HUES64 (cell line): ENCODE data around the gene TAF4B.
"Not testable (repeated sequence)": the region's sequence is repeated elsewhere in the genome, so short reads cannot be mapped to it uniquely, and the experiment has no call there.

Source experiments
- H3K27ac ChIP-seq: 2 replicates; pipeline ENCODE4 v1.7.0; 2013; ENCODE audit warnings: low read depth, low read length, inconsistent platforms
- H3K27me3 ChIP-seq: 2 replicates; pipeline ENCODE4 v1.6.1; 2013; ENCODE audit warnings: mild to moderate bottlenecking, low read length; ENCODE audit not compliant: insufficient read depth
- H3K36me3 ChIP-seq: 2 replicates; pipeline ENCODE4 v1.6.1; 2013; ENCODE audit warnings: mild to moderate bottlenecking, low read length; ENCODE audit not compliant: insufficient read depth
- H3K4me1 ChIP-seq: 2 replicates; pipeline ENCODE4 v1.6.1; 2013; ENCODE audit warnings: mild to moderate bottlenecking, low read length, moderate library complexity; ENCODE audit not compliant: insufficient read depth
- H3K4me3 ChIP-seq: 2 replicates; pipeline ENCODE4 v1.5.1; 2013; ENCODE audit warnings: mild to moderate bottlenecking, low read length, moderate library complexity
- H3K9ac ChIP-seq: 2 replicates; pipeline ENCODE4 v1.6.1; 2013; ENCODE audit warnings: mild to moderate bottlenecking, low read depth, low read length
- H3K9me3 ChIP-seq: 2 replicates; pipeline ENCODE4 v1.6.1; 2013; ENCODE audit warnings: low read depth, low read length; ENCODE audit not compliant: insufficient read depth
- WGBS: fragments of 150-250, 120-280 bp; methylation state at CpG from one replicate; pipeline ENCODE4 v1.1.7; 2013; ENCODE audit warnings: missing lambda C conversion rate; 5-methylcytosine and 5-hydroxymethylcytosine counted together

Gene TAF4B

GRCh38 chr18:26432651-26433424 is 206.6 kb downstream of the TAF4B start:
- Histone ChIP-seq H3K36me3 (no peaks in the 10 kb centered on the region), H3K4me1 (peaks cover 16% of the 10 kb centered on the region; the same call in 1 of the 2 replicates), H3K27ac (no peak overlapping the region), H3K9me3 (no peaks in the 10 kb centered on the region), H3K27me3 (no peaks in the 10 kb centered on the region), H3K9ac (no peak overlapping the region), H3K4me3 (no peak overlapping the region)
- WGBS: 92% methylated on average over 5 of the region's 5 CpGs

- 45% methylated on average over 1 of the region's 2 CpGs for WGBS
- no peaks in the 10 kb centered on the region for H3K9me3 ChIP-seq
- H3K4me1 ChIP-seq: peaks cover 10% of the 10 kb centered on the region; the same call in 1 of the 2 replicates
- H3K4me3 ChIP-seq: no peak overlapping the region
- H3K27ac ChIP-seq: no peak overlapping the region
- no peaks in the 10 kb centered on the region for H3K27me3 ChIP-seq
- no peaks in the 10 kb centered on the region for H3K36me3 ChIP-seq
- no peak overlapping the region for H3K9ac ChIP-seq
Measured at GRCh38 chr18:26434887-26435286, 208.6 kb downstream of the TAF4B start.

GRCh38 chr18:26435415-26436095 is 209.3 kb downstream of the TAF4B start:
- Histone ChIP-seq H3K9me3 (no peaks in the 10 kb centered on the region), H3K36me3 (no peaks in the 10 kb centered on the region), H3K4me1 (peaks cover 9% of the 10 kb centered on the region; the same call in 1 of the 2 replicates), H3K27me3 (no peaks in the 10 kb centered on the region), H3K9ac (no peak overlapping the region), H3K27ac (no peak overlapping the region), H3K4me3 (no peak overlapping the region)
- WGBS: 93% methylated on average over 8 of the region's 8 CpGs

- H3K9me3 ChIP-seq: no peaks in the 10 kb centered on the region
- no peak overlapping the region for H3K27ac ChIP-seq
- H3K4me1 ChIP-seq: peaks cover 10% of the 10 kb centered on the region; the same call in 1 of the 2 replicates
- no peak overlapping the region for H3K9ac ChIP-seq
- no peaks in the 10 kb centered on the region for H3K27me3 ChIP-seq
- 83% methylated on average over 11 of the region's 11 CpGs for WGBS
- H3K4me3 ChIP-seq: no peak overlapping the region
- H3K36me3 ChIP-seq: no peaks in the 10 kb centered on the region
Measured at GRCh38 chr18:26436176-26437051, 210.2 kb downstream of the TAF4B start.

GRCh38 chr18:26437634-26438033 is 211.4 kb downstream of the TAF4B start:
- H3K4me3 ChIP-seq, H3K9me3 ChIP-seq, H3K9ac ChIP-seq, H3K36me3 ChIP-seq, H3K27ac ChIP-seq, H3K27me3 ChIP-seq: not testable (repeated sequence)
- 95% methylated on average over 2 of the region's 3 CpGs for WGBS
- peaks cover 14% of the 10 kb centered on the region; the same call in 1 of the 2 replicates for H3K4me1 ChIP-seq

GRCh38 chr18:26438980-26439379 is 212.7 kb downstream of the TAF4B start:
- peaks cover 14% of the 10 kb centered on the region; the same call in 1 of the 2 replicates for H3K4me1 ChIP-seq
- no peak overlapping the region for H3K27ac ChIP-seq
- H3K9ac ChIP-seq: no peak overlapping the region
- peaks cover 4% of the 10 kb centered on the region; the same call in 1 of the 2 replicates for H3K9me3 ChIP-seq
- H3K36me3 ChIP-seq: no peaks in the 10 kb centered on the region
- no peak overlapping the region for H3K4me3 ChIP-seq
- 93% methylated on average over 5 of the region's 5 CpGs for WGBS
- H3K27me3 ChIP-seq: no peaks in the 10 kb centered on the region

- WGBS: 92% methylated on average over 4 of the region's 4 CpGs
Measured at GRCh38 chr18:26439537-26439936, 213.3 kb downstream of the TAF4B start.

GRCh38 chr18:26440644-26441043 is 214.4 kb downstream of the TAF4B start:
- H3K36me3 ChIP-seq: no peaks in the 10 kb centered on the region
- H3K27ac ChIP-seq: no peak overlapping the region
- H3K9ac ChIP-seq: no peak overlapping the region
- H3K4me3 ChIP-seq: no peak overlapping the region
- WGBS: 88% methylated on average over 8 of the region's 8 CpGs
- peaks cover 14% of the 10 kb centered on the region; the same call in 1 of the 2 replicates for H3K4me1 ChIP-seq
- no peaks in the 10 kb centered on the region for H3K27me3 ChIP-seq
- peaks cover 5% of the 10 kb centered on the region; the same call in 1 of the 2 replicates for H3K9me3 ChIP-seq

More at GRCh38 chr18:26439537-26439936, 213.3 kb downstream of the TAF4B start:
- peaks cover 14% of the 10 kb centered on the region; the same call in 1 of the 2 replicates for H3K4me1 ChIP-seq
- H3K36me3 ChIP-seq: no peaks in the 10 kb centered on the region
- H3K4me3 ChIP-seq: no peak overlapping the region
- H3K27me3 ChIP-seq: no peaks in the 10 kb centered on the region
- peaks cover 5% of the 10 kb centered on the region; the same call in 1 of the 2 replicates for H3K9me3 ChIP-seq
- no peak overlapping the region for H3K27ac ChIP-seq
- no peak overlapping the region for H3K9ac ChIP-seq
